Brain microvascular endothelial cell (primary cell): ENCODE results near the gene DAZAP2.

Experiments
- DNase-seq: peaks from one replicate; pipeline ENCODE4 v3.0.0-alpha.2; 2020
- H3K27ac ChIP-seq: fragments of 250-450 bp; sonication (Bioruptor Pico); 2 replicates; pipeline ENCODE4 v1.5.1; 2020; ENCODE audit warnings: mild to moderate bottlenecking, moderate library complexity
- H3K27me3 ChIP-seq: fragments of 250-450 bp; sonication (Bioruptor Pico); replicated peaks from 2 replicates; pipeline ENCODE4 v1.5.1; 2020; ENCODE audit warnings: mild to moderate bottlenecking
- H3K36me3 ChIP-seq: fragments of 250-450 bp; sonication (Bioruptor Pico); replicated peaks from 2 replicates; pipeline ENCODE4 v1.5.1; 2020; ENCODE audit warnings: mild to moderate bottlenecking
- H3K4me3 ChIP-seq: 2 replicates; pipeline ENCODE4 v1.5.1; 2011; ENCODE audit warnings: low read depth, mild to moderate bottlenecking, control low read depth, low read length, moderate library complexity
- in situ Hi-C: cut with HindIII; loops from 2 replicates; pipeline ENCODE4 v1.10.0; 2017; ENCODE audit warnings: low sequenced_read_pairs, low pct_ligation_motif_present
- TF ChIP-seq, protein P1 (sequence below): IDR thresholded peaks from 2 replicates; pipeline ENCODE4 v1.5.1; 2011; ENCODE audit warnings: low read depth, mild to moderate bottlenecking, moderate library complexity, low read length, control low read depth, inconsistent platforms; ENCODE audit errors: missing control alignments

Gene DAZAP2

DNA sequence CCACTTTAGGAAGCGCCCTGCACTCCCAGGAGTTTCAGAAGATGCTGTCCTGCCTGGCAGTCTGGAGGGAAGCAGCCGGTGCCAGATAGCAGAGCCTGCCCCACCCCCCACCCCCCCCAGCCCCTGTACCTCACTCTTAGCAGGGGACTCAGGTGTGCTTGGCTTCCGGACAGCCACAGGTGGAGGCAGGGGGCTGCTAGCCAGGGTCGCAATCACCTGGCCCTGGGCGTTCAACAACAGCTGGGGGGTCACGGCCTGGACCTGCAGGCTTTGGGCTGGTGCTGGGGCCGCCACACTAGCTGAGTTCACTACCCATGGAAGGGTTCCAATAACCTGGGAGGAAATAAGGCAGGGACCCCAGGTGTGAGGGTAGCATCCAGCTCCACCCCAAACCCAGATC lies 42.8 kb upstream of the DAZAP2 start:
- no peak for DNase-seq
- in situ Hi-C loops, result no loop called here
- Histone ChIP-seq H3K27me3 (no peaks in the 10 kb centered on the region), H3K27ac (no peak overlapping the region), H3K4me3 (no peak overlapping the region), H3K36me3 (no peaks in the 10 kb centered on the region)
- TF ChIP-seq, protein P1, sequence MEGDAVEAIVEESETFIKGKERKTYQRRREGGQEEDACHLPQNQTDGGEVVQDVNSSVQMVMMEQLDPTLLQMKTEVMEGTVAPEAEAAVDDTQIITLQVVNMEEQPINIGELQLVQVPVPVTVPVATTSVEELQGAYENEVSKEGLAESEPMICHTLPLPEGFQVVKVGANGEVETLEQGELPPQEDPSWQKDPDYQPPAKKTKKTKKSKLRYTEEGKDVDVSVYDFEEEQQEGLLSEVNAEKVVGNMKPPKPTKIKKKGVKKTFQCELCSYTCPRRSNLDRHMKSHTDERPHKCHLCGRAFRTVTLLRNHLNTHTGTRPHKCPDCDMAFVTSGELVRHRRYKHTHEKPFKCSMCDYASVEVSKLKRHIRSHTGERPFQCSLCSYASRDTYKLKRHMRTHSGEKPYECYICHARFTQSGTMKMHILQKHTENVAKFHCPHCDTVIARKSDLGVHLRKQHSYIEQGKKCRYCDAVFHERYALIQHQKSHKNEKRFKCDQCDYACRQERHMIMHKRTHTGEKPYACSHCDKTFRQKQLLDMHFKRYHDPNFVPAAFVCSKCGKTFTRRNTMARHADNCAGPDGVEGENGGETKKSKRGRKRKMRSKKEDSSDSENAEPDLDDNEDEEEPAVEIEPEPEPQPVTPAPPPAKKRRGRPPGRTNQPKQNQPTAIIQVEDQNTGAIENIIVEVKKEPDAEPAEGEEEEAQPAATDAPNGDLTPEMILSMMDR, result no peak

DNA sequence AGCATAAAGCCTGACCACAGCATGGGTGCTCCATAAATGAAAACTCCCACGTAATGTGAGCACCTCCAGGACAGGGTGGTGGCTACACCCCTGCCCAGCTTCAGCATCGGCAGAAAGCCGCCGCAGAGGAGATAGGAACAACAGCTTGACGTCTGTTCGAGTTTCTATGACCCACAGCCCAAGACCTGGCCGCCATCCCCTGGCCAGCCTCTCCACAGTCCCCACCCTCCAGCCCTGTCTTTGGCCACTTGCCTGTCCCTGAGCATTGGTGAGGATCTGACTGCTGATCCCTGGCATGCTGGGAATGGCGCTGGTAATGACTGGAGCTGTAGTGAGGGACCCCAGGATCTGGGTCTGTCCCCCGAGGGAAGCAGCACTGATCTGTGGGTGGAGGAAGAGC lies 42.1 kb upstream of the DAZAP2 start:
- TF ChIP-seq, protein P1, result no peak
- H3K27me3 ChIP-seq, result no peaks in the 10 kb centered on the region
- in situ Hi-C loops, result no loop called here
- no peak for DNase-seq
- no peaks in the 10 kb centered on the region for H3K36me3 ChIP-seq
- no peak overlapping the region for H3K4me3 ChIP-seq
- H3K27ac ChIP-seq, result no peak overlapping the region

DNA sequence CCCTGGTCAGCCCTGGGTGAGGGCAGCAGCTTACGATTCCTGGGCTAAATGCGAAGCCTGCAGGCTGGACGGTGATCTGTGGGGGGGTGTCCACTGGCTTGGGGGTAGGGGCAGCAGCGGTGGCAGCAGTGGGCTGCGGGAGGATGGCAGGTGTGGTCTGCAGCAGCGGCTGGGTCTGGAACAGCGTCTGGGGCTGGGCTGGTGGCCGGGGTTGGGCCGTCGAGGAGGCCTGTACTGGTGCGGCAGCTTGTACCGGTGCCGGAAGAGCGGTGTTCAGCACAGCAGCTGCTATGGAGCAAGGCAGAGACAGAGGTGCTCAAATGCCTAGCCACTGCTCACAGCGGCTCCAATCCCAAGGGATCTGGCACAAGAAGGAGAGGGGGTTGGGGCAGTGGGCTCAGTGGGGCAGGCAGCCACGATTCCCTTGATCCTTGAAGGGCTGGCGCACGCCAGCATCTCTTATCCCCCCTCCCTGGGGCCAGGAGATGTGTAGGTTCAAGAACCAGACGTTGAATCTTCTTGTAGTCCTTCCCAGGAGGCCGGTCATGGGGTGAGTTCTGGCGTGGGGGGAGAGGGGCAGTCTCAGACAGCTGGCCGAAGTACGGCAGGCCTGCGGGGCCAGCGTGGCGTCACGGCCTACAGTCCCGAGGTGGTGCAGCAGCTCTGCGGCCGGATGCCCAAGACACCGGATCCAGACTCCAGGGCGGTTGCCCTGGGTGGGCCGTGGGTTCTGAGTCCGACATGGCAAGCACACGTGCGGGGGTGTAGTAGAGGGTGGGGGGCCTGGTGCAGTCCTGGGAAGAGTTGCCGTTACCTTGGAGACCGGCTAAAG lies 40.7 kb upstream of the DAZAP2 start:
- H3K4me3 ChIP-seq, result no peak overlapping the region
- TF ChIP-seq, protein P1, result no peak

DNA sequence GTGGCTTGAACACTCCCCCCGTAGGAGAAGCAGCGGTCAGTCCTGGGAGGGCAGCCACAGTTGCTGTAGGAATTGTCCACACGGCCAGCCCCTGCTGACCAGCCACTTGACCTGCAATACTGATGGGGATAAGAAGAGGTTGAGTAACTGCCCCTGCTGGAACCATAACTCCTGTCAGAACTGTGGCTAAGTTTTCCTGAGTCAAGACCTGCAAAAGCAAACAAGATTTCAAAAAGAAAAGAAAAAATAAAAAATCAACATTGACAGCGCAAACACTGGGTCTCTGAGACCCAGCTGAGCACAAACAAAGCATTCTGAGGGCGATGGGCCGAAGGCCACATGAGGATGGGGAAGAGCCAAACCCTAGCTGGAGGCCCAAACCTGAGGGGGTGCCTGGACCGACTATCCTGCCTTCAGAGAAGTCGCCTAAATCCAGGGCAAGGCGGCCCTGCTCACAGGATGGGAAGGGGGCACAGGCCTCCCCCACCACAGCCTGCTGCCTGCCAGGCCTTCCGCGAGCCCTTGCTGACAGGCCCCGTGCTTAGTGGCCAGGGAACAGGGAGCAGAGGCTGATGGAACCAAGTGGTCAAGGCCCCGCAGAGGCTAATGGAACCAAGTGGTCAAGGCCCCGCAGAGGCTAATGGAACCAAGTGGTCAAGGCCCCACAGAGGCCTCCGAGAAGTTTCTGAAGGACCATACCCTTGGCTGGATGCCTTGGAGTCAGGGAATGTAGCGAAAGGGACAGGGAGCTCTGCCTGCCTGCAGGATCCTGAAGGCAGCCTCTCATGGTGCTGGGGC lies 39.9 kb upstream of the DAZAP2 start:
- Histone ChIP-seq H3K36me3 (no peaks in the 10 kb centered on the region), H3K27me3 (no peaks in the 10 kb centered on the region), H3K27ac (no peak overlapping the region), H3K4me3 (no peak overlapping the region)
- no peak for DNase-seq
- TF ChIP-seq, protein P1, result no peak
- in situ Hi-C loops, result no loop called here

More for the DNA sequence above, 40.7 kb upstream of the DAZAP2 start:
- no peak overlapping the region for H3K27ac ChIP-seq
- no peaks in the 10 kb centered on the region for H3K27me3 ChIP-seq
- in situ Hi-C loops, result no loop called here
- DNase-seq, result no peak
- H3K36me3 ChIP-seq, result no peaks in the 10 kb centered on the region

DNA sequence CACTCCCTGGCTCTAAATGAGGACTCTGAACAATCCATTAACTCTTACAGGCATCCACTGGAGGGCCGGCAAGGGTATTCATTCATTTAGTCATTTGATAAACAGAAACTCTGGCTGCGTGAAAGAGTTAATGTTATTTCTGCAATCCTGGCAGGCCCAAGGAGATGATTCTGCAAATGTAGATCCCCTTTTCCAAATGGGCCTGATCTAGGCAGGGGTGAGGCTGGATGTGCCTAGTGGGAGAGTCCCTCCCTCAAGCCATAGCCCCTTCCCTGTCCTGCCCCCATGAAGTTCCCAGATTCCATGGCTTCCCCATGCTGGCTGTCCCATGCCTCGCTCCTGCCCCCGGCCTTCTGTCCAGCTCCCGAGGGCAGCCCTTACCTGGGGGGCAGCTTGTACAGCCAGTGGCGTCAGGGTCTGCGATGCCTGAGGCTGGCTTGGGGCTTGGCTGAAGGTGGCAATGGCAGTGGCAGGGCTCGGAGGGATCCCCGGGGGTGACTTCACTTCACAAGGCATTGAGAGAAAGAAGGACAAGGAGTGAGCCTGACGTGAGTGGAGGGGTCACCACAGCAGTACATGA lies 39.2 kb upstream of the DAZAP2 start:
- no peak for DNase-seq
- no peak overlapping the region for H3K4me3 ChIP-seq
- no peaks in the 10 kb centered on the region for H3K27me3 ChIP-seq
- in situ Hi-C loops, result no loop called here
- no peaks in the 10 kb centered on the region for H3K36me3 ChIP-seq
- no peak overlapping the region for H3K27ac ChIP-seq
- TF ChIP-seq, protein P1, result no peak
